H9 (cell line): ENCODE data around the gene TRAP1. TPM values are rescaled to one million over a fixed set of nuclear protein-coding genes. Genes with fewer than 3 reads are reported as not detected.
A peak's percentile ranks its signal among the peaks of the same experiment; 100 is the strongest.

ENCODE experiments used
- DNase-seq: peaks from one replicate; pipeline ENCODE4 v3.0.0-alpha.2; 2017
- H2AFZ ChIP-seq: one replicate; pipeline ENCODE4 v1.6.1; 2013; ENCODE audit warnings: mild to moderate bottlenecking, low read length, control low read depth, moderate library complexity
- H2AK5ac ChIP-seq: 2 replicates; pipeline ENCODE4 v1.6.1; 2013; ENCODE audit warnings: low read length, control low read depth, mixed read lengths; ENCODE audit not compliant: insufficient read length
- H2BK120ac ChIP-seq: one replicate; pipeline ENCODE4 v1.6.1; 2013; ENCODE audit warnings: low read depth, mild to moderate bottlenecking, low read length, control low read depth, inconsistent platforms; ENCODE audit not compliant: poor library complexity, severe bottlenecking
- H2BK12ac ChIP-seq: 2 replicates; pipeline ENCODE4 v1.6.1; 2013; ENCODE audit warnings: low read length, control low read depth, mixed read lengths, low read depth; ENCODE audit not compliant: insufficient read length
- H2BK15ac ChIP-seq: 2 replicates; pipeline ENCODE4 v1.6.1; 2013; ENCODE audit warnings: low read depth, low read length, control low read depth
- H2BK20ac ChIP-seq: one replicate; pipeline ENCODE4 v1.6.1; 2013; ENCODE audit warnings: low read depth, mild to moderate bottlenecking, low read length, control low read depth, inconsistent platforms; ENCODE audit not compliant: poor library complexity, severe bottlenecking
- H2BK5ac ChIP-seq: 2 replicates; pipeline ENCODE4 v1.6.1; 2013; ENCODE audit warnings: low read length, control low read depth, mixed read lengths; ENCODE audit not compliant: insufficient read length
- H3K14ac ChIP-seq: 2 replicates; pipeline ENCODE4 v1.6.1; 2013; ENCODE audit warnings: low read length, control low read depth; ENCODE audit not compliant: insufficient read depth
- H3K18ac ChIP-seq: 2 replicates; pipeline ENCODE4 v1.6.1; 2013; ENCODE audit warnings: low read depth, mild to moderate bottlenecking, mixed read lengths, low read length, control low read depth; ENCODE audit not compliant: insufficient read length
- H3K23ac ChIP-seq: 2 replicates; pipeline ENCODE4 v1.6.1; 2013; ENCODE audit warnings: low read length, control low read depth, mixed read lengths, low read depth; ENCODE audit not compliant: insufficient read length
- H3K23me2 ChIP-seq: 2 replicates; pipeline ENCODE4 v1.6.1; 2013; ENCODE audit warnings: low read depth, mild to moderate bottlenecking, mixed read lengths, low read length, control low read depth; ENCODE audit not compliant: insufficient read length, poor library complexity, severe bottlenecking
- H3K27ac ChIP-seq: 2 replicates; pipeline ENCODE4 v1.5.1; 2013; ENCODE audit warnings: low read length, control low read depth, mixed read lengths, low read depth; ENCODE audit not compliant: insufficient read length
- H3K27me3 ChIP-seq: 2 replicates; pipeline ENCODE4 v1.6.1; 2013; ENCODE audit warnings: low read length, control low read depth, inconsistent platforms; ENCODE audit not compliant: insufficient read depth
- H3K4ac ChIP-seq: 2 replicates; pipeline ENCODE4 v1.6.1; 2013; ENCODE audit warnings: low read depth, mild to moderate bottlenecking, control low read depth, inconsistent platforms, low read length, moderate library complexity
- H3K4me1 ChIP-seq: 2 replicates; pipeline ENCODE4 v1.6.1; 2013; ENCODE audit warnings: low read length, control low read depth, inconsistent platforms; ENCODE audit not compliant: insufficient read depth
- H3K4me2 ChIP-seq: 2 replicates; pipeline ENCODE4 v1.6.1; 2013; ENCODE audit warnings: low read length, control low read depth, mixed read lengths; ENCODE audit not compliant: insufficient read length, insufficient read depth
- H3K56ac ChIP-seq: 2 replicates; pipeline ENCODE4 v1.6.1; 2013; ENCODE audit warnings: low read depth, mild to moderate bottlenecking, mixed read lengths, low read length, control low read depth; ENCODE audit not compliant: insufficient read length
- H3K79me1 ChIP-seq: 2 replicates; pipeline ENCODE4 v1.6.1; 2013; ENCODE audit warnings: low read depth, mild to moderate bottlenecking, moderate library complexity, low read length, control low read depth, inconsistent platforms; ENCODE audit not compliant: insufficient read depth, poor library complexity, severe bottlenecking
- H3K79me2 ChIP-seq: 2 replicates; pipeline ENCODE4 v1.6.1; 2013; ENCODE audit warnings: low read length, control low read depth, inconsistent platforms; ENCODE audit not compliant: insufficient read depth
- H3K9ac ChIP-seq: 2 replicates; pipeline ENCODE4 v1.6.1; 2013; ENCODE audit warnings: low read length, control low read depth, mixed read lengths; ENCODE audit not compliant: insufficient read length; ENCODE audit errors: extremely low read depth
- H3K9me3 ChIP-seq: one replicate; pipeline ENCODE4 v1.6.1; 2013; ENCODE audit warnings: low read depth, low read length, inconsistent platforms; ENCODE audit not compliant: control insufficient read depth
- H3T11ph ChIP-seq: one replicate; pipeline ENCODE4 v1.6.1; 2013; ENCODE audit warnings: mild to moderate bottlenecking, low read length, control low read depth, inconsistent platforms
- H4K20me1 ChIP-seq: one replicate; pipeline ENCODE4 v1.6.1; 2013; ENCODE audit not compliant: control insufficient read depth, insufficient read length, insufficient read depth
- H4K5ac ChIP-seq: 2 replicates; pipeline ENCODE4 v1.6.1; 2013; ENCODE audit warnings: low read depth, mild to moderate bottlenecking, mixed read lengths, low read length, control low read depth; ENCODE audit not compliant: insufficient read length
- H4K8ac ChIP-seq: replicated peaks from 2 replicates; pipeline ENCODE4 v1.6.1; 2013; ENCODE audit warnings: low read length, control low read depth, mixed read lengths, low read depth; ENCODE audit not compliant: insufficient read length
- H4K91ac ChIP-seq: 2 replicates; pipeline ENCODE4 v1.6.1; 2013; ENCODE audit warnings: low read depth, mild to moderate bottlenecking, moderate library complexity, mixed read lengths, low read length, control low read depth; ENCODE audit not compliant: insufficient read length
- H3K27ac Mint-ChIP-seq, 3 experiments: 2 replicates in 2 of 3; 3 replicates in 1 of 3; pipeline ENCODE4 v1.8.0; 2020 to 2021; ENCODE audit warnings: mixed read lengths in 3 of 3, mild to moderate bottlenecking in 1 of 3, moderate library complexity in 1 of 3
- H3K27me3 Mint-ChIP-seq: 2 replicates; pipeline ENCODE4 v1.8.0; 2021; ENCODE audit warnings: low read depth, mild to moderate bottlenecking, moderate library complexity, mixed read lengths
- H3K36me3 Mint-ChIP-seq, 3 experiments: 2 replicates in 2 of 3; 3 replicates in 1 of 3; pipeline ENCODE4 v1.8.0; 2020 to 2021; ENCODE audit warnings: low read depth in 3 of 3, mixed read lengths in 3 of 3; ENCODE audit not compliant: insufficient read depth in 1 of 3
- H3K4me1 Mint-ChIP-seq, 2 experiments: 2 replicates each; pipeline ENCODE4 v1.8.0; 2020; ENCODE audit warnings: mixed read lengths in 2 of 2
- H3K4me3 Mint-ChIP-seq, 2 experiments: 2 replicates in 1 of 2; 3 replicates in 1 of 2; pipeline ENCODE4 v1.8.0; 2020 to 2021; ENCODE audit warnings: mild to moderate bottlenecking in 2 of 2, mixed read lengths in 2 of 2, moderate library complexity in 1 of 2
- H3K9me3 Mint-ChIP-seq, 2 experiments: 2 replicates in 1 of 2; 3 replicates in 1 of 2; pipeline ENCODE4 v1.8.0; 2020; ENCODE audit warnings: mild to moderate bottlenecking in 2 of 2, mixed read lengths in 2 of 2, moderate library complexity in 1 of 2
- CTCF ChIP-seq: fragments of 200-600 bp; sonication (generic); conservative IDR thresholded peaks from 3 replicates; pipeline ENCODE4 v1.8.0; 2021; ENCODE audit warnings: antibody characterized with exemption, mild to moderate bottlenecking
- WGBS: extraction: QIAGEN DNeasy Blood & Tissue Kit; methylation state at CpG from one replicate; pipeline ENCODE4 v1.1.7; 2013; ENCODE audit warnings: missing lambda C conversion rate, low lambda C conversion rate, mixed read lengths; ENCODE audit not compliant: insufficient read length; ENCODE audit errors: extremely low coverage; 5-methylcytosine and 5-hydroxymethylcytosine counted together
- total RNA-seq: library from RNA; stranded (reverse); gene quantifications from 2 replicates; pipeline ENCODE4 v1.2.1, GENCODE V29; 2021

Gene TRAP1
- total RNA-seq, 1 experiment from 2014 or later = 211 TPM

DNA sequence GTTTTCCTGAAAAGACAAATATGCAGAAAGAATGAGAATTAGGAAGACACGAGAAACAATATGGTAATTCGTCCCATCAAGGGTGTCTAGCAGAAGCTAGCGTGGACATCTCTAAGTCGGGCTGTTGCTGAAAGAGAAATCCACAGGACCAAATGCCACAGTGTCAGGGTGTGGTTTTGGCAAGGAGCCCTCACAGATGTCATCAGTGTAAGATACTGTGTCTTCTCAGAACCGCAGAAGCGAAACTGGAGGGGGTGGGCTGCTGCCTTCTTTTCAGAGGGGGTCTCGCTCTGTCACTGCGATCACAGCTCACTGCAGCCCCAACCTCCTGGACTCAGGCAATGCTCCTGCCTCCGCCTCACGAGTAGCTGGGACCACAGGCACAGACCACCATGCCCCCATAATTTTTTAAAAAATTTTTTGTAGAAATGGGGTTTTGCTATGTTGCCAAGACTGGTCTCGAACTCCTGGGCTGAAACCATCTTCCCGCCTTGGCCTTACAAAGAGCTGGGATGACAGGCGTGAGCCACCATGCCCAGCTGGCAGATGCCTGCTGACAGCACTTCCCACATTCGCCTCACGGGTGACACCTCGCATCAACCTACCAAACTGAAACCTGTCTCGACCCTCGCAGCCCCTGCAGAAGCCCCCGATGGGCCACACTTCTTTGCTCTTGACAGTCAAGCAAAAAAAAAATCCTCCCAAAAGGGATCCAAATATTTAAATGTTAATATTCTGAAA is 26.2 kb downstream of the TRAP1 start:
- H3K4me1 ChIP-seq = no peaks in the 10 kb centered on the region
- H3K4me2 ChIP-seq = no peak overlapping the region

More for the DNA sequence above, 26.2 kb downstream of the TRAP1 start:
- Mint-ChIP-seq H3K4me1 (peaks cover 7 to 11% of the 10 kb centered on the region in 2 experiments; a peak in 3 of 4 replicates), H3K4me3 (no peak overlapping the region), H3K9me3 (no peaks in the 10 kb centered on the region), H3K36me3 (peaks cover 26 to 60% (median 36%) of the 10 kb centered on the region in 3 experiments; a peak in 6 of 7 replicates), H3K27ac (peak overlapping the region in 2 of 3 experiments; percentile 34 to 39; a peak in 1 of 7 replicates), H3K27me3 (no peaks in the 10 kb centered on the region)
- Histone ChIP-seq H3K27me3 (no peaks in the 10 kb centered on the region), H4K91ac (no peak overlapping the region), H3K79me2 (no peaks in the 10 kb centered on the region), H4K8ac (no peak overlapping the region), H3T11ph (no peak overlapping the region), H3K27ac (no peak overlapping the region), H2BK15ac (no peak overlapping the region), H3K23ac (no peak overlapping the region), H3K9ac (no peak overlapping the region), H3K9me3 (no peaks in the 10 kb centered on the region), H2BK120ac (no peak overlapping the region), H4K5ac (no peak overlapping the region), H3K79me1 (no peaks in the 10 kb centered on the region), H2BK20ac (no peak overlapping the region), H2BK12ac (no peak overlapping the region), H2BK5ac (no peak overlapping the region), H4K20me1 (no peaks in the 10 kb centered on the region), H2AK5ac (no peak overlapping the region), H3K14ac (no peak overlapping the region), H3K18ac (no peak overlapping the region), H3K4ac (no peak overlapping the region), H2AFZ (no peak overlapping the region), H3K56ac (no peak overlapping the region), H3K23me2 (no peaks in the 10 kb centered on the region)
- no CpG with 5 or more reads among the region's 19 CpGs for WGBS
- DNase-seq = no peak
- no peak; the same call in 2 of the 3 replicates for TF ChIP-seq CTCF
